Measurements from ENCODE around the gene DDR1. TPM values are rescaled to one million over a fixed set of nuclear protein-coding genes. Genes with fewer than 3 reads are reported as not detected.
"Not testable (repeated sequence)": the region's sequence is repeated elsewhere in the genome, so short reads cannot be mapped to it uniquely, and the experiment has no call there.

DDR1 gene
- total RNA-seq, 1 experiment from 2014 or later: 0.15 TPM

GRCh38 chr6:30859726-30860125 is 24.6 kb upstream of the DDR1 start:
- not testable (repeated sequence) for H3K27me3 ChIP-seq (ENCODE audit: low read length); DNase-seq; H3K27ac ChIP-seq (ENCODE audit: low read length); H3K36me3 ChIP-seq (ENCODE audit: insufficient read depth, low read length); H3K9me2 ChIP-seq (replicated peaks; ENCODE audit: insufficient read depth, low read length); H3K4me1 ChIP-seq (ENCODE audit: low read length); H3K4me3 ChIP-seq (ENCODE audit: low read length); H2AFZ ChIP-seq (ENCODE audit: low read length); H3K79me2 ChIP-seq (ENCODE audit: low read length); H4K20me1 ChIP-seq (ENCODE audit: insufficient read depth, low read depth, low read length); H3K9me3 ChIP-seq (ENCODE audit: low read length); H3K9ac ChIP-seq (ENCODE audit: low read length); H3K4me2 ChIP-seq (ENCODE audit: low read depth, low read length, poor library complexity, severe bottlenecking)

DNA sequence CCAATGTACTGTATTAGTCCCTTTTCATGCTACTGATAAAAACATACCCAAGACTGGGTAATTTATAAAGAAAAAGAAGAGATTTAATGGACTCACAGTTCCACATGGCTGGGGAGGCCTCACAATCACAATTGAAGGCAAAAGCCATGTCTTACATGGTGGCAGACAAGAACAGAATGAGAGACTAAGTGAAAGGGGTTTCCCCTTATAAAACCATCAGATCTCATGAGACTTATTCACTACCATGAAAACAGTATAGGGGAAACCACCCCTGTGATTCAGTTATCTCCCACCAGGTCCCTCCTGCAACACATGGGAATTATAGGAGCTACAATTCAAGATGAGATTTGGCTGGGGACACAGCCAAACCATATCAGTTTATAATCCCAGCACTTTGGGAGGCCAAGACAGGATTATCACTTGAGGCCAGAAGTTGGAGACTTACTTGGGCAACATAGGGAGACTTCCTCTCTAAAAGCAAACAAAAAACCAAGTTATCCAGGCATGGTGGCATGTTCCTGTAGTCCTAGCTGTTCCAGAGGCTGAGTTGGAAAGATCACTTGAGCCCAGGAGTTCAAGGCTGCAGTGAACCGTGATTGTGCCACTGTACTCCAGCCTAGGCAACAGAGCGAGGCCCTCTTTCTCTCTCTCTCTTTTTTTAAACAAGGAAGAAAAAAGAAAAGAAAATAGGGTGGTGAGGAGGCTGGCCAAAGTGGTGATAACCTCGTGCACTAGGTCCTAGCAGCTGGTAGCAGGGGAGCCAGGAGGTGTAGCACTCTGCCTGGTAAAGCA is 22.9 kb upstream of the DDR1 start:
- no peak overlapping the region for H3K4me3 ChIP-seq (ENCODE audit: low read length)
- H3K36me3 ChIP-seq (ENCODE audit: insufficient read depth, low read length): no peaks in the 10 kb centered on the region
- H3K4me2 ChIP-seq (ENCODE audit: low read depth, low read length, poor library complexity, severe bottlenecking): no peak overlapping the region
- no peak overlapping the region for H3K27ac ChIP-seq (ENCODE audit: low read length)
- no peak for DNase-seq
- H3K9me3 ChIP-seq (ENCODE audit: low read length): no peaks in the 10 kb centered on the region
- no peak overlapping the region for H2AFZ ChIP-seq (ENCODE audit: low read length)
- no peaks in the 10 kb centered on the region for H3K4me1 ChIP-seq (ENCODE audit: low read length)
- no peaks in the 10 kb centered on the region for H3K27me3 ChIP-seq (ENCODE audit: low read length)
- no peak overlapping the region for H3K9ac ChIP-seq (ENCODE audit: low read length)
- H3K9me2 ChIP-seq (replicated peaks; ENCODE audit: insufficient read depth, low read length): no peaks in the 10 kb centered on the region
- H4K20me1 ChIP-seq (ENCODE audit: insufficient read depth, low read depth, low read length): no peaks in the 10 kb centered on the region
- no peaks in the 10 kb centered on the region for H3K79me2 ChIP-seq (ENCODE audit: low read length)

DNA sequence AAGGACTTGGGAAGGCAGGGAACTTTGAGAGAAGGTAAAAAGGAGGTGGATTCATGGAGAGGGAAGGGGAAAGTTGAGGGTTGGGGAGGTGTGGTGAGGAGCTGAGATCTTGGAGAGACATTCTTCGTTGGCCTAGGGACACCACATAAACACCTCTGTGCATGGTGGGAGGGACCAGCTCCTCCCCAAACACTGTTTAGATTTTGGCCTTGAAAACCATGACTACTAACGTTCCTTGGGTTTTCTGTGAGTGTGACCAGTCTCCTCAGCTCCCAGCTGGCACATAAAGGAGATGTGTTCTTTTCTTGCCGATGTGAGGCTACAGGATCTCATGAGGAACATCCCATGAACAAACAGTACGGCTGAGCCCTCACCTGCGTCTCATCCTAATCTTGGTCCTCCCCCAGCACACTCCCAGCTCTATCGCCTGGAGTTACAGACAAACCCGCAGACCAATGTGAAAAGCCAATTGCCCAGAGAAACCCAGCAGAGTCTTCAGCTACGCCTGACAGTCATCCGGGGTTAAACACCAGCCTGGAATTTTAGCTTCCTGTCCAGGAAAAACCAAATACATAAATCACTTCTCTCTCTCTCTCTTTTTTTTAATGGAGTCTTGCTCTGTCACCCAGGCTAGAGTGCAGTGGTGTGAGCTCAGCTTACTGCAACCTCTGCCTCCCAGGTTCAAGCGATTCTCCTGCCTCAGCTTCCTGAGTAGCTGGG is 22.0 kb upstream of the DDR1 start:
- H2AFZ ChIP-seq (ENCODE audit: low read length): no peak overlapping the region
- no peaks in the 10 kb centered on the region for H3K4me1 ChIP-seq (ENCODE audit: low read length)
- no peak for DNase-seq

GRCh38 chr6:30864325-30864724 is 20.0 kb upstream of the DDR1 start:
- Histone ChIP-seq H3K4me3 (ENCODE audit: low read length) (no peak overlapping the region), H3K79me2 (ENCODE audit: low read length) (no peaks in the 10 kb centered on the region), H3K4me2 (ENCODE audit: low read depth, low read length, poor library complexity, severe bottlenecking) (no peak overlapping the region), H3K27me3 (ENCODE audit: low read length) (no peaks in the 10 kb centered on the region), H3K9ac (ENCODE audit: low read length) (no peak overlapping the region), H3K9me3 (ENCODE audit: low read length) (no peaks in the 10 kb centered on the region), H3K36me3 (ENCODE audit: insufficient read depth, low read length) (no peaks in the 10 kb centered on the region), H3K4me1 (ENCODE audit: low read length) (no peaks in the 10 kb centered on the region), H2AFZ (ENCODE audit: low read length) (no peak overlapping the region), H3K27ac (ENCODE audit: low read length) (no peak overlapping the region), H3K9me2 (replicated peaks; ENCODE audit: insufficient read depth, low read length) (no peaks in the 10 kb centered on the region), H4K20me1 (ENCODE audit: insufficient read depth, low read depth, low read length) (no peaks in the 10 kb centered on the region)
- DNase-seq: no peak

More for the DNA sequence above, 22.0 kb upstream of the DDR1 start:
- Histone ChIP-seq H3K36me3 (ENCODE audit: insufficient read depth, low read length) (no peaks in the 10 kb centered on the region), H3K27me3 (ENCODE audit: low read length) (no peaks in the 10 kb centered on the region), H3K9me2 (replicated peaks; ENCODE audit: insufficient read depth, low read length) (no peaks in the 10 kb centered on the region), H3K4me3 (ENCODE audit: low read length) (no peak overlapping the region), H3K4me2 (ENCODE audit: low read depth, low read length, poor library complexity, severe bottlenecking) (no peak overlapping the region), H4K20me1 (ENCODE audit: insufficient read depth, low read depth, low read length) (no peaks in the 10 kb centered on the region), H3K9ac (ENCODE audit: low read length) (no peak overlapping the region), H3K27ac (ENCODE audit: low read length) (no peak overlapping the region), H3K9me3 (ENCODE audit: low read length) (no peaks in the 10 kb centered on the region), H3K79me2 (ENCODE audit: low read length) (no peaks in the 10 kb centered on the region)

DNA sequence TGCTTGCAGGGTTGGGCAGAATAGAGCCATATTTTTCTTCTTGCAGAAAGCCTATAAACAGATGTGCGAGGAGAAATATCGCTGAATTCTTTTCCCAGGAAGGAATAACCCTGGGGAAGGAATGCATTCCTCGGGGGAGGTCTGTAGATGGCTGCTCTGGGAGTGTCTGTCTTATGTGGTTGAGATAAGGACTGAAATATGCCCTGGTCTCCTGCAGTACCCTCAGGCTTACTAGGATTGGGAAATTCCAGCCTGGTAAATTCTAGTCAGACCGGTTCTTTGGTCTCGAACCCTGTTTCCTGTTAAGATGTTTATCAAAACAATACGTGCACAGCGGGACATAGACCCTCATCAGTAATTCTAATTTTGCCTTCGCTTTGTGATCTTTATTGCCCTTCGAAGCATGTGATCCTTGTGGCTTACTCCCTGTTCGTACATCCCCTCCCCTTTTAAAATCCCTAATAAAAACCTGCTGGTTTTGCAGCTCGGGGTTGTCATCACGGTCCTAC is 15.0 kb upstream of the DDR1 start:
- H3K27ac ChIP-seq (ENCODE audit: low read length); H2AFZ ChIP-seq (ENCODE audit: low read length); H3K27me3 ChIP-seq (ENCODE audit: low read length): not testable (repeated sequence)

DNA sequence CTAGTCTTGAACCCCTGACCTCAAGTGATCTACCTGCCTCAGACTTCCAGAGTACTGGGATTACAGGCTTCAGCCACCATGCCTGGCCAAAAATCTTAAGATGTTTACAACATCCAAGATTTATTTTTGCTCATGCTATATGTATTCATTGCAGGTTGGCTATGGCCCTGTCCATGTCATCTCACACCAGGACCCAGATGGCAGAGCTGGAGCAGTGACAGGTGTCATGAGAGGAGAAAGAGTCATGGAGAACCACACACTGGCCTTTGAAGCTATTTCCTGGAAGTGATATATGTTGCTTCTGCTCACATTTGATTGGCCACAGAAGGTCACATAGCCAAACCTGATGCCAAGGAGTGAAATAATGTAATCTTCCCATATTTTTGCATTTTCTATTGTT is 13.8 kb upstream of the DDR1 start:
- no peak for DNase-seq
- Histone ChIP-seq H3K36me3 (ENCODE audit: insufficient read depth, low read length) (no peaks in the 10 kb centered on the region), H3K79me2 (ENCODE audit: low read length) (no peaks in the 10 kb centered on the region), H4K20me1 (ENCODE audit: insufficient read depth, low read depth, low read length) (no peaks in the 10 kb centered on the region), H2AFZ (ENCODE audit: low read length) (no peak overlapping the region), H3K27ac (ENCODE audit: low read length) (no peak overlapping the region), H3K4me1 (ENCODE audit: low read length) (no peaks in the 10 kb centered on the region), H3K9me3 (ENCODE audit: low read length) (peaks cover 11% of the 10 kb centered on the region), H3K9me2 (replicated peaks; ENCODE audit: insufficient read depth, low read length) (no peaks in the 10 kb centered on the region), H3K4me3 (ENCODE audit: low read length) (no peak overlapping the region), H3K9ac (ENCODE audit: low read length) (no peak overlapping the region), H3K4me2 (ENCODE audit: low read depth, low read length, poor library complexity, severe bottlenecking) (no peak overlapping the region), H3K27me3 (ENCODE audit: low read length) (no peaks in the 10 kb centered on the region; the same call in 1 of the 2 replicates)

More for the DNA sequence above, 15.0 kb upstream of the DDR1 start:
- H3K9me2 ChIP-seq (replicated peaks; ENCODE audit: insufficient read depth, low read length); H3K4me3 ChIP-seq (ENCODE audit: low read length); DNase-seq; H3K79me2 ChIP-seq (ENCODE audit: low read length); H3K36me3 ChIP-seq (ENCODE audit: insufficient read depth, low read length); H4K20me1 ChIP-seq (ENCODE audit: insufficient read depth, low read depth, low read length); H3K4me2 ChIP-seq (ENCODE audit: low read depth, low read length, poor library complexity, severe bottlenecking); H3K4me1 ChIP-seq (ENCODE audit: low read length); H3K9ac ChIP-seq (ENCODE audit: low read length): not testable (repeated sequence)
- H3K9me3 ChIP-seq (ENCODE audit: low read length): peaks cover 11% of the 10 kb centered on the region

DNA sequence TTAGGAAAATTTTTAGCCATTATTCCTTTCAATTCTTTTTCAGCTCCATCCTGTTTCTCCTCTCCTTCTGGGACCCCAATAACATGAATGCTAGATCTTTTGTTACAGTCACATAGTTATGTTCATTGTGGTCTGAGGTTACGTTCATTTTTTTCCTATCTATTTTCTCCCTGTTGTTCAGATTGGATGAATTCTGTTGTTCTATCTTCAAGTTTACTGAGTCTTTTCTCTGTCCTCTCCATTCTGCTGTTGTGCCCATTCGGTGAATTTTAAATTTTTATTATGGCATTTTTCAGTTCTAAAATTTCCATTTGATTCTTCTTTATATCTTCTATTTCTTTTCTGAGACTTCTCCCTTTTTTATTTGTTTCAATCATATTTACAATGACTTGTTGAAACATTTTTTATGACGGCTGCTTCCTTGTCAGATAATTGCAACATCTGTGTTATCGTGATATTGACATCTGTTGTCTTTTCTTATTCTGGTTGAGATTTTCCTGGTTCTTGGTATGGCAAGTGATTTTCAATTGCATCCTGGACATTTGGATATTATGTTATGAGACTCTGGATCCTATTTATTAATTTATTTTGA is 12.6 kb upstream of the DDR1 start:
- Histone ChIP-seq H3K27ac (ENCODE audit: low read length) (no peak overlapping the region), H3K9me2 (replicated peaks; ENCODE audit: insufficient read depth, low read length) (no peaks in the 10 kb centered on the region), H3K4me2 (ENCODE audit: low read depth, low read length, poor library complexity, severe bottlenecking) (no peak overlapping the region), H3K9ac (ENCODE audit: low read length) (no peak overlapping the region), H3K9me3 (ENCODE audit: low read length) (peaks cover 11% of the 10 kb centered on the region), H3K79me2 (ENCODE audit: low read length) (no peaks in the 10 kb centered on the region), H3K27me3 (ENCODE audit: low read length) (no peaks in the 10 kb centered on the region; the same call in 1 of the 2 replicates), H4K20me1 (ENCODE audit: insufficient read depth, low read depth, low read length) (no peaks in the 10 kb centered on the region), H3K36me3 (ENCODE audit: insufficient read depth, low read length) (no peaks in the 10 kb centered on the region), H3K4me3 (ENCODE audit: low read length) (no peak overlapping the region), H2AFZ (ENCODE audit: low read length) (no peak overlapping the region), H3K4me1 (ENCODE audit: low read length) (0 out of 2 replicates have a peak, but pooled peaks cover 3% of the 10 kb centered on the region)
- DNase-seq: no peak

DNA sequence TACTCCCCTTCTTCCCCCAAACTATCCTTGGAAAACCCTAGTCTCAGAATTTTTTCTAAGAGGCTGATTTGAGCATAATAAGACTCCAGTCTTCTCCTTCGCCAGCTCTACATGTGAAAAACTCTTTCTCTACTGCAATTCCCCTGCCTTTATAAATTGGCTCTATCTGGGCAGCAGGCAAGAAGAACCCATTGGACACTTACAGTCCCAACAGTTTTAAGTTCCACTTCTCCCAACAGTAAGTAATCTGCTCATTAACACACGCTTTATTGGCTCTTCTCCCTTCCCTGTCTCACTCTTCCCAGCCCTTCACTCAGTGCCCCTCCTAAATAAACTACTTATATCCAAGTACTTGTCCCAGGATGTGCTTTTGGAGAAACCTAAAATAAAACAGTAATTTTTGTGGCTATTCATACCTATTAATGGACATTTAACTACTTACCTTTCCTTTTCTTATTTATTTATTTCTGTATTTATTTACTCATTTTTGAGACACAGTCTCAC is 11.1 kb upstream of the DDR1 start:
- H3K9me2 ChIP-seq (replicated peaks; ENCODE audit: insufficient read depth, low read length): no peaks in the 10 kb centered on the region
- no peaks in the 10 kb centered on the region for H3K79me2 ChIP-seq (ENCODE audit: low read length)
- H3K27me3 ChIP-seq (ENCODE audit: low read length): no peaks in the 10 kb centered on the region; the same call in 1 of the 2 replicates
- H3K9me3 ChIP-seq (ENCODE audit: low read length): peaks cover 11% of the 10 kb centered on the region
- no peak overlapping the region for H3K4me3 ChIP-seq (ENCODE audit: low read length)
- no peak for DNase-seq
- no peaks in the 10 kb centered on the region for H3K36me3 ChIP-seq (ENCODE audit: insufficient read depth, low read length)
- H4K20me1 ChIP-seq (ENCODE audit: insufficient read depth, low read depth, low read length): no peaks in the 10 kb centered on the region
- no peak overlapping the region for H2AFZ ChIP-seq (ENCODE audit: low read length)
- H3K4me1 ChIP-seq (ENCODE audit: low read length): peaks cover 8% of the 10 kb centered on the region
- no peak overlapping the region for H3K27ac ChIP-seq (ENCODE audit: low read length)
- no peak overlapping the region for H3K4me2 ChIP-seq (ENCODE audit: low read depth, low read length, poor library complexity, severe bottlenecking)
- H3K9ac ChIP-seq (ENCODE audit: low read length): no peak overlapping the region
